HG03025 (cell line): Measurements from ENCODE around the gene ERC1.

Experiments used
- ATAC-seq: cut with Tn5 transposase; IDR thresholded peaks from one replicate; pipeline ENCODE4 v1.9.1; 2021; ENCODE audit warnings: mild to moderate bottlenecking, moderate library complexity; ENCODE audit not compliant: unreplicated experiment, low FRiP score

ERC1 gene

DNA sequence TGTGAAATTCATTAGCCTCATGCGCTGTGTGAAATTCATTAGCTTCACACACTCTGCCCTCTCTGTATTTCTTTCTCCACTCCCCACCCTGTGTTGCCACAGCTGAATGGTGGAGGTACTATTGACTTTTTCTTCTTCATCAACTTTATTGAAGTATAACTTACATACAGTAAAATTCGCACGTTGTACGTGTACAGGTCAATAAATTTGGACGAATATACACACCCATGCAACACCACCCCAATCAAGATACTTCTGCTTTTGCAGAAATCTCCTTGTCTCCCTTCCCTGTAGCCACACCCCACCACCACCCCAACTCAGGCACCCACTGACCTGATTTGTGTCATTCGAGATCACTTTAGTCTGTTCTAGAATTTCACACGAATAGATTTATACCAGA, 551.6 kb downstream of the ERC1 start:
- no peak for ATAC-seq

DNA sequence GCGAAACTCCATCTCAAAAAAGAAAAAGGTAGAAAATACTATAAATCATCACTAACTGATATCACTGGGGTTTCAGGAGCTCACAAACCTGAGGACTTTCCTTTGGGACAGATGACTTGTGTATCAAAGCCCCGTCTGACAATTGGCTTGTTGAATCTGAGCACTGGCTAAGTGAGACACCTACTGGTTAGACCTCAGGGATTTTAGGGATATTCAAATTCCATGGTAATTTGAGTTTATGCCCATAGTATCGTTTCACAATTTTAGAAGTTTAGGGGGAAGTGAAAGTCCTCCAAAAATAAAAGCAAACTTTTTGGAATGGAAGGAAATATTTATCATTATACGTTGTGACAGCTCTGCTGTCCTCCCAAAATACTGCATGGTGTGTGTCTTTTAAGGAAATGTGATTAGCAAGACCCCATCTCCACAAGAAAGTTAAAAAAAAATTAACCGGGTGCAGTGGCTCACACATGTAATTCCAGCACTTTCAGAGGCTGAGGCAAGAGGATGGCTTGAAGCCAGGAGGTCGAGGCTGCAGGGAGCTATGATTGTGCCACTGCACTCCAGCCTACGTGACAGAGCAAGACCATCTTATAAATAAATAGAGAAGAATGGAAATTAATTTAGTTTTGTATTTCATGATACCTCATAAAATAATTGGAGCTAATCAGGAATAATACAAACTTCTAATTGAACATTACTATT, 554.1 kb downstream of the ERC1 start:
- ATAC-seq: no peak
